ENCODE measurements around the gene TUT4. TPM values are rescaled to one million over a fixed set of nuclear protein-coding genes. Genes with fewer than 3 reads are reported as not detected.

TUT4 gene
- total RNA-seq, 4 donors from 2014 or later = 90.5 to 169 (median 120) TPM

DNA sequence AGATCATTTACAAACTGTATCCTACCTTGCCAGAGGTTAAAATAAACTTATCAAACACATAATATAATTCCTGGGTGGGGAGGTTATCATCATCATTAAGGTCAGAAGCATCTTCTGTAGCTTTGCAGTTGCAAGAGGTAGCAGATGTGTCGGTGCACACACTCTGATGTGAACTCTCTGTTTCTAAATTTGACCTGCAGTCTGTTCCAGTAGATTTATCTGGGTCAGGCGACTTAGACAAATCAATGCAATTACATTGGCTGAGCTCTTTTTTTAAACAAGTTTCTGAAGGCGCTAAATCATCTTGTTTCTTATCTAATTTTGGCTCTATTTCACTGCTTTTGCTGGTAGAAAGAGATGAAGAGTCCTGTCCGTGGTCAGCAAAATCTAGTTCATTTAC is 78.1 kb downstream of the TUT4 start:
- WGBS, 2 donors = 94 to 95% methylated on average over 4 of the region's 4 CpGs
- no peaks in the 10 kb centered on the region for H3K9me3 ChIP-seq
- TF ChIP-seq POLR2A (IDR thresholded peaks at IDR 0.05) = no peak
- TF ChIP-seq, protein P1, sequence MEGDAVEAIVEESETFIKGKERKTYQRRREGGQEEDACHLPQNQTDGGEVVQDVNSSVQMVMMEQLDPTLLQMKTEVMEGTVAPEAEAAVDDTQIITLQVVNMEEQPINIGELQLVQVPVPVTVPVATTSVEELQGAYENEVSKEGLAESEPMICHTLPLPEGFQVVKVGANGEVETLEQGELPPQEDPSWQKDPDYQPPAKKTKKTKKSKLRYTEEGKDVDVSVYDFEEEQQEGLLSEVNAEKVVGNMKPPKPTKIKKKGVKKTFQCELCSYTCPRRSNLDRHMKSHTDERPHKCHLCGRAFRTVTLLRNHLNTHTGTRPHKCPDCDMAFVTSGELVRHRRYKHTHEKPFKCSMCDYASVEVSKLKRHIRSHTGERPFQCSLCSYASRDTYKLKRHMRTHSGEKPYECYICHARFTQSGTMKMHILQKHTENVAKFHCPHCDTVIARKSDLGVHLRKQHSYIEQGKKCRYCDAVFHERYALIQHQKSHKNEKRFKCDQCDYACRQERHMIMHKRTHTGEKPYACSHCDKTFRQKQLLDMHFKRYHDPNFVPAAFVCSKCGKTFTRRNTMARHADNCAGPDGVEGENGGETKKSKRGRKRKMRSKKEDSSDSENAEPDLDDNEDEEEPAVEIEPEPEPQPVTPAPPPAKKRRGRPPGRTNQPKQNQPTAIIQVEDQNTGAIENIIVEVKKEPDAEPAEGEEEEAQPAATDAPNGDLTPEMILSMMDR (IDR thresholded peaks at IDR 0.05) = no peak
- no peaks in the 10 kb centered on the region for H3K27me3 ChIP-seq
- H3K27ac ChIP-seq = no peak overlapping the region
- intact Hi-C loops (cut with DNase I) = no loop called here
- peaks cover 0 to 3% of the 10 kb centered on the region in 2 donors for H3K36me3 ChIP-seq
- no peak overlapping the region for H3K4me3 ChIP-seq (replicated peaks in 1 of 3)
- peaks cover 0 to 17% of the 10 kb centered on the region in 2 donors for H3K4me1 ChIP-seq
- no peak for DNase-seq

DNA sequence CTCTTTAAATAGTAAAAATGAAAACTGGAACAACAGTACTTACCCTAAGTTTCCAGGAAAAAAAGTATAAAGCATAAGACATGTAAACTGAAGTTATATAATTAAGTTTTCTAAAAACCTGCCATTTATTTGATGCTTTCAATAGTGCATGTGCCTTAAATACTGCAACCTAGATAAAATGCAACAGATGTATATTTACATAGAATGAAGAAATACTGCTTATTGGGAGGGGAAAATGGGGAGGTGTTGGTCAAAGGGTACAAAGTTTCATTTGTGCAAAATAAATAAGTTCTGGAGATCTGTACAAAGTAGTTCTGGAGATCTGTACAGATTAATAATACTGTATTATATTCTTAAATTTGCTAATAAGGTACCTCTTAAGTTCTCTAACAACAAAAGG is 79.9 kb downstream of the TUT4 start:
- intact Hi-C loops (cut with DNase I) = no loop called here
- no peak for DNase-seq
- TF ChIP-seq, protein P1 (IDR thresholded peaks at IDR 0.05) = no peak
- no peak for TF ChIP-seq POLR2A (IDR thresholded peaks at IDR 0.05)
- Histone ChIP-seq H3K4me1 (peaks cover 0 to 17% of the 10 kb centered on the region in 2 donors), H3K4me3 (replicated peaks in 1 of 3) (no peak overlapping the region), H3K27ac (no peak overlapping the region), H3K36me3 (peaks cover 0 to 3% of the 10 kb centered on the region in 2 donors), H3K9me3 (no peaks in the 10 kb centered on the region), H3K27me3 (no peaks in the 10 kb centered on the region)

DNA sequence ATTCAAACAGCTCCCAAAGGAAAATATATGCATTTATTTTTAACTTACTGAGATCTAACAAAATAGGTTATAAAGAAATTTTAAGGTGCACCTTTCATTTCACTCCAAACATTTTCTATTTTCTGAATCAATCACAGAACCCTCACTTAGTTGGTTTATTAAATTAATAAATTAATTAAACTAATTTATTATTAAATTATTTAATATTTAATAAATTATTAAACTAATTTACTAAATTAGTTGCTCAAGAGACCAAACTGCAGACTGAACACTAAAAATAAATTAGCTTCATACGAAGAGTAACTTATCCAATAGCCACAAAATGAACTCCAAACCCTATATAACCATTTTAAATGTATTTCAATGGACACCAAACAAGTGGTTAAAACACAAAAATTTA is 80.5 kb downstream of the TUT4 start:
- no peak overlapping the region for H3K4me3 ChIP-seq (replicated peaks in 1 of 3)
- no peaks in the 10 kb centered on the region for H3K27me3 ChIP-seq
- 94 to 99% methylated on average over 1 of the region's 1 CpG for WGBS, 2 donors
- intact Hi-C loops (cut with DNase I) = no loop called here
- H3K36me3 ChIP-seq = peaks cover 0 to 3% of the 10 kb centered on the region in 2 donors
- DNase-seq = no peak
- TF ChIP-seq, protein P1 (IDR thresholded peaks at IDR 0.05) = no peak
- no peak for TF ChIP-seq POLR2A (IDR thresholded peaks at IDR 0.05)
- no peaks in the 10 kb centered on the region for H3K9me3 ChIP-seq
- no peak overlapping the region for H3K27ac ChIP-seq
- peaks cover 0 to 11% of the 10 kb centered on the region in 2 donors for H3K4me1 ChIP-seq

DNA sequence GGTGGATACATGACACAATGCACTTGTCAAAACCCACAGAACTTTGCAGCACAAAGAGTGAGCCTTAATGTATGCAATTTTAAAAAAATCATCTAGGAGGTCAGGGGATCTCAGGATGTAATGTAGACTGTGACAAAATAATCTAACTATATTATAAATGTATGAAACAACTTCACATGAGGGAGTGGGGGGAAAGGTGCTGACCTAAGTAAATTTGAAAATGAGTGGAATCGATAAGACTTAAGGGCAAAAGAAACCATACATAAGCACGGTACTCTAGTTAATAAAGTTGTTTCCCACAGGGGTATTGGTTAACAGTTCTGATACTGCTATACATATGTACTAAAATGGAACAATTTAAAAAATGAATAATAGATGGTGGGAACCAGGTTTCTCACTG is 83.8 kb downstream of the TUT4 start:
- Histone ChIP-seq H3K4me1 (no peaks in the 10 kb centered on the region), H3K4me3 (replicated peaks in 1 of 3) (no peak overlapping the region), H3K27me3 (no peaks in the 10 kb centered on the region), H3K36me3 (peaks cover 0 to 3% of the 10 kb centered on the region in 2 donors), H3K9me3 (no peaks in the 10 kb centered on the region), H3K27ac (no peak overlapping the region)
- no peak for DNase-seq
- WGBS, 2 donors = 97% methylated on average over 2 of the region's 2 CpGs
- TF ChIP-seq, protein P1 (IDR thresholded peaks at IDR 0.05) = no peak
- no peak for TF ChIP-seq POLR2A (IDR thresholded peaks at IDR 0.05)
- intact Hi-C loops (cut with DNase I) = no loop called here

DNA sequence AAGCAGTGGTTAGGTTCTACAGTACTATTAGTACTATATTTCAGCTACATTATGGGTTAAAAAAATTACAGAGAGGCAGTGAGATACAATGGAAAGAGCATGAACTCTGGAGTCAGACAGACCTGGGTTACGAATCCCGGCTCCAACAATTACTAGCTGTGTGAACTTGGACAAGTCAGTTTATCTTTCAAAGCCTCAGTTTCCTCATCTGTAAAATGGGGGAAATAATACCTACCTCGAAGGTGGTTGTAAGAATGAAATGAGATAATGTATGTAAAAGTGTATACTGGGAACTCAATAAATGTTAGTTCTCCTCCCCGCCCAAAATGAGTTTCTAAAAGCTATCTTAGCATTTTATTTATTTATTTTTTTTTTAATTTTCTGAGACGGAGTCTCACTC is 89.0 kb downstream of the TUT4 start:
- Histone ChIP-seq H3K36me3 (no peaks in the 10 kb centered on the region), H3K9me3 (no peaks in the 10 kb centered on the region)
- no peak for DNase-seq

More for the DNA sequence above, 89.0 kb downstream of the TUT4 start:
- Histone ChIP-seq H3K4me1 (no peaks in the 10 kb centered on the region), H3K27me3 (no peaks in the 10 kb centered on the region), H3K4me3 (replicated peaks in 1 of 3) (no peak overlapping the region), H3K27ac (no peak overlapping the region)
- TF ChIP-seq, protein P1 (IDR thresholded peaks at IDR 0.05) = no peak
- no peak for TF ChIP-seq POLR2A (IDR thresholded peaks at IDR 0.05)
- 94 to 95% methylated on average over 5 of the region's 5 CpGs for WGBS, 2 donors
- intact Hi-C loops (cut with DNase I) = no loop called here
